KMS-11 (cell line): ENCODE measurements around the gene RHEX.

Source experiments
- H2AFZ ChIP-seq: fragments of 200-600 bp; sonication (generic); 2 replicates; pipeline ENCODE4 v1.6.1; 2016; ENCODE audit warnings: antibody characterized with exemption, mixed run types, low read depth
- H3K27ac ChIP-seq: fragments of 200-600 bp; sonication (generic); 2 replicates; pipeline ENCODE4 v1.6.1; 2016; ENCODE audit warnings: mild to moderate bottlenecking, mixed run types
- H3K27me3 ChIP-seq: fragments of 200-600 bp; sonication (generic); 2 replicates; pipeline ENCODE4 v1.6.1; 2017; ENCODE audit warnings: mild to moderate bottlenecking, low read depth, mixed run types, moderate library complexity; ENCODE audit not compliant: insufficient read depth
- H3K36me3 ChIP-seq: fragments of 200-600 bp; sonication (generic); 2 replicates; pipeline ENCODE4 v1.6.1; 2017; ENCODE audit warnings: mild to moderate bottlenecking, mixed run types; ENCODE audit not compliant: insufficient read depth
- H3K4me1 ChIP-seq: fragments of 200-600 bp; sonication (generic); 2 replicates; pipeline ENCODE4 v1.6.1; 2016; ENCODE audit warnings: mild to moderate bottlenecking, low read depth, mixed run types; ENCODE audit not compliant: poor library complexity, severe bottlenecking
- H3K4me2 ChIP-seq: fragments of 200-600 bp; sonication (generic); 2 replicates; pipeline ENCODE4 v1.7.0; 2016; ENCODE audit warnings: mild to moderate bottlenecking, mixed run types
- H3K4me3 ChIP-seq: fragments of 200-600 bp; sonication (generic); IDR thresholded peaks from 2 replicates; pipeline ENCODE4 v1.6.1; 2017; ENCODE audit warnings: low read depth, low read length, mixed read lengths; ENCODE audit not compliant: insufficient read depth
- H3K79me2 ChIP-seq: fragments of 200-600 bp; sonication (generic); 2 replicates; pipeline ENCODE4 v1.6.1; 2016; ENCODE audit warnings: low read depth, mixed run types; ENCODE audit not compliant: insufficient read depth
- H3K9ac ChIP-seq: fragments of 200-600 bp; sonication (generic); 2 replicates; pipeline ENCODE4 v1.6.1; 2016; ENCODE audit warnings: mild to moderate bottlenecking, mixed run types
- H4K20me1 ChIP-seq: fragments of 200-600 bp; sonication (generic); 2 replicates; pipeline ENCODE4 v1.6.1; 2016; ENCODE audit warnings: mild to moderate bottlenecking, mixed run types; ENCODE audit not compliant: insufficient read depth
- CTCF ChIP-seq: fragments of 200-600 bp; sonication (generic); conservative IDR thresholded peaks from 2 replicates; pipeline ENCODE4 v1.6.1; 2017; ENCODE audit warnings: low read depth, mild to moderate bottlenecking, antibody characterized with exemption, low read length, moderate library complexity, mixed read lengths

Gene RHEX

GRCh38 chr1:206136241-206136640 lies 83.3 kb downstream of the RHEX start:
- Histone ChIP-seq H3K4me1 (no peaks in the 10 kb centered on the region), H3K79me2 (no peaks in the 10 kb centered on the region), H3K9ac (no peak overlapping the region), H3K27ac (no peak overlapping the region), H4K20me1 (no peaks in the 10 kb centered on the region), H3K27me3 (no peaks in the 10 kb centered on the region), H3K4me2 (no peak overlapping the region), H2AFZ (no peak overlapping the region), H3K36me3 (no peaks in the 10 kb centered on the region), H3K4me3 (no peak overlapping the region)
- no peak for TF ChIP-seq CTCF

- Histone ChIP-seq H3K27me3 (no peaks in the 10 kb centered on the region), H3K27ac (no peak overlapping the region), H3K36me3 (no peaks in the 10 kb centered on the region), H3K4me3 (no peak overlapping the region), H3K79me2 (no peaks in the 10 kb centered on the region), H2AFZ (no peak overlapping the region), H3K4me2 (no peak overlapping the region), H3K4me1 (no peaks in the 10 kb centered on the region), H4K20me1 (no peaks in the 10 kb centered on the region), H3K9ac (no peak overlapping the region)
- no peak for TF ChIP-seq CTCF
Observed at GRCh38 chr1:206142011-206142410, 89.0 kb downstream of the RHEX start.

- no peaks in the 10 kb centered on the region for H3K27me3 ChIP-seq
- H3K79me2 ChIP-seq, result no peaks in the 10 kb centered on the region
- no peak overlapping the region for H3K27ac ChIP-seq
- no peaks in the 10 kb centered on the region for H4K20me1 ChIP-seq
- TF ChIP-seq CTCF, result no peak
- H3K36me3 ChIP-seq, result no peaks in the 10 kb centered on the region
- no peak overlapping the region for H3K4me2 ChIP-seq
- H3K4me1 ChIP-seq, result no peaks in the 10 kb centered on the region
- H3K4me3 ChIP-seq, result no peak overlapping the region
- H3K9ac ChIP-seq, result no peak overlapping the region
- no peak overlapping the region for H2AFZ ChIP-seq
Observed at GRCh38 chr1:206142770-206143169, 89.8 kb downstream of the RHEX start.

- Histone ChIP-seq H3K4me2 (no peak overlapping the region), H3K27me3 (no peaks in the 10 kb centered on the region)
- TF ChIP-seq CTCF, result no peak
Observed at GRCh38 chr1:206143537-206144172, 90.7 kb downstream of the RHEX start.

More at GRCh38 chr1:206143537-206144172, 90.7 kb downstream of the RHEX start:
- no peaks in the 10 kb centered on the region for H4K20me1 ChIP-seq
- H3K4me3 ChIP-seq, result no peak overlapping the region
- no peak overlapping the region for H2AFZ ChIP-seq
- no peak overlapping the region for H3K27ac ChIP-seq
- no peaks in the 10 kb centered on the region for H3K4me1 ChIP-seq
- H3K9ac ChIP-seq, result no peak overlapping the region
- H3K36me3 ChIP-seq, result no peaks in the 10 kb centered on the region
- no peaks in the 10 kb centered on the region for H3K79me2 ChIP-seq
